GM21737 (cell line): ENCODE measurements around the gene FAM83G.

Source experiments
- ATAC-seq: cut with Tn5 transposase; IDR thresholded peaks from one replicate; pipeline ENCODE4 v1.9.1; 2021; ENCODE audit warnings: mild to moderate bottlenecking, moderate library complexity; ENCODE audit not compliant: unreplicated experiment

FAM83G gene

GRCh38 chr17:18993905-18994526, 10.5 kb downstream of the FAM83G start:
- ATAC-seq: no peak

- ATAC-seq: no peak
Measured at GRCh38 chr17:18992454-18993130, 12.0 kb downstream of the FAM83G start.

GRCh38 chr17:18991531-18992315, 12.8 kb downstream of the FAM83G start:
- no peak for ATAC-seq

DNA sequence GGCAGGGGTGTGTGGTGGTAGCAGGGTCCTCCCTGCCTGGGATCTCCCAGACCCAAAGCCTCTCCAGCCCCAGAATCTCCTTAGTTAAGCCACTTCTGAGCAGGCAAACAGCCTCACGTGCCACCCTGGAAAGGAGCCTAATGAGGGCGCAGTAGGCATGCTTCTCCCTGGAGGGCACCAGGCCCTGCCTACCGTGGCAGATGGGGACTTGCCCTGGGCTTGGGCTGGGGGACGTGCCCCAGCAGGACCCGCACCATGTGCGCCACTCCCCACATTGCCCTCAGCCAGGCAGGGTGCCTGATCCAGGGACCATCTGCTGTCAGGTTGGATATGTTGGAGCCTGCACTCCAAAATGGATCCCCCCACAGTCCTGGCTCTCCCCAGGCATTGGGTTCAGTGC, 14.2 kb downstream of the FAM83G start:
- no peak for ATAC-seq

DNA sequence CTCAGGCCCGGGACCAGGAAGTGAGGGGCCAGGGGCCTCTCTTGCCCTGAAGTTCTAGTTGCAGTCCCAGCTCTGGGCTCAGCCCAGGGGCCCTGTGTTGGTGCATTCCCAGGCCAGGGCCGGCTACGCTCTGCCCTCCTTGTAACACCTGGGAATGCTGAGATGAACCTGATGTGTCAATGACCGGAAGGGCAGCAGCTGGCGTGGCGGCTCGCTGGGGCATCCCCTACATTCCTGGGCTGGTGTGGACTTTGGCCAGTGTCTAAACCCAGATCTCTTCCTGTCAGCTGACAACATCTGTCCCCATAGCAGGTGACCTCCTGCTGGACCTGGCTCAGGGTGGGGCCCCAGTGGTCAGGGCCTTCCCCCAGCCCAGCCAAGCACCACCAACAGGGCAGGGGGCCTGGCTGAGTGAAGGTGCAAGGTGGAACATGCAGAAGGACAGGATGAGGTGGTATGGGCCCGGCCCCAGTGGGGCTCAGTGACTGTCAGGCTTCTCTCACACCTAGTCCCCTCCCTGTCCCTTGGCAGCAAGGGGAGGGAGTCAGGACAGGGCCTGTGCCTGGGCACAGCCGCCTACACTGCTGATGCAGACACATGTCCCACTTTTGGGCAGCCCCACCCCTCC, 15.9 kb downstream of the FAM83G start:
- ATAC-seq: no peak

GRCh38 chr17:18987862-18988545, 16.6 kb downstream of the FAM83G start:
- ATAC-seq: no peak

GRCh38 chr17:18987230-18987610, 17.3 kb downstream of the FAM83G start:
- ATAC-seq: no peak

- no peak for ATAC-seq
Measured at GRCh38 chr17:18986541-18987229, 17.9 kb downstream of the FAM83G start.

DNA sequence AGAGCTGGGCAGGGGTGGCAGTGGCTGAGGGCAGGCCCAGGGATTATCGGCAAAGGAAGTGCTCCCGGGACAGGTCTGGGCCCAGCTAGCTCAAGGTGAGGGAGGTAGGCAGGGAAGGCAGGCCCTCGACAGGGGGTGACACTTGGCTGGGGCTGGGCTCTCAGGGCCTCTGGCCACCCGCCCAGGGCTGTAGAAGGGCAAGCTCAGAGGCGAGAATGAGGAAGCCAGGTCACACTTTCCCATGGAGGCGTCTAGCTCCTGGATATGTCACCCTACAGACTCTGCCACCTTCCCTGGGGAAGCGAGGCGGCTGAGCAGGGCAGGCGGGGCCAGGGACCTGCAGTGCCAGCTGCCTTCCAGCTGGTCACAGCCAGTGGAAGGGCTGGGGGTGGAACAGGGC, 19.1 kb downstream of the FAM83G start:
- no peak for ATAC-seq

GRCh38 chr17:18984273-18985114, 20.1 kb downstream of the FAM83G start:
- ATAC-seq: no peak

- ATAC-seq: no peak
Measured at GRCh38 chr17:18981642-18982424, 22.7 kb downstream of the FAM83G start.

- ATAC-seq: no peak
Measured at GRCh38 chr17:18981335-18981641, 23.3 kb downstream of the FAM83G start.

DNA sequence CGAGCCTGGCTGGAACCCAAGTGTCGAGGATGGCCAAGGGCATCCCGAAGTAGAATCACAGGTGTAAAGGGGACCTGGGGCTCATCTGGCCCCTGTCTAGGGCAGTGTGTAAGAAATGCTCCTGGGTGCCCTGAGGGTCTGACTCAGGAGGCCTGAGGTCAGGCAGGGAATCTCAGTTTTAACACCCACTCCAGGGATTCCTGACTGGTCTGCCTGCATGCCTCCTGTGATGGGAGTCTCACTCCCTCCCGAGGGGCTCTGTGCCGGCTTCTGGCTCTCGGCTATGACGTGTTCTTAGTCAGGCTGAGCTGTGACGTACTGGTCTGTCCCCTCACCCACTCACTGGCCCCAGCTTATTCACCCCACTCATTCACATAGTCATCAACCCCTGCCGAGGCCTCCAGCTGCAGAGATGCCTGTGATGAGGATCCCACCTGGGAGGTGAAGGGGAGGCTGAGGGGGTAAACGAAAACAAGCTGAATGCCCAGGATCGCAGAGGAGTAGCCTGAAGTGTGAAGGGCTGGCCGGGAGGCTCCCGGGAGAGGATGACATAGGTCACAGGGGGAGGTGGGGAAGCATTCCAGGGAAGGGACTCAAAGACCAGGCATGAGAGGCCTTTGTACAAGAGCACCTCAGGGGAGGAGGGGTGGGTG, 23.8 kb downstream of the FAM83G start:
- no peak for ATAC-seq

- no peak for ATAC-seq
Measured at GRCh38 chr17:18978655-18979054, 25.9 kb downstream of the FAM83G start.

DNA sequence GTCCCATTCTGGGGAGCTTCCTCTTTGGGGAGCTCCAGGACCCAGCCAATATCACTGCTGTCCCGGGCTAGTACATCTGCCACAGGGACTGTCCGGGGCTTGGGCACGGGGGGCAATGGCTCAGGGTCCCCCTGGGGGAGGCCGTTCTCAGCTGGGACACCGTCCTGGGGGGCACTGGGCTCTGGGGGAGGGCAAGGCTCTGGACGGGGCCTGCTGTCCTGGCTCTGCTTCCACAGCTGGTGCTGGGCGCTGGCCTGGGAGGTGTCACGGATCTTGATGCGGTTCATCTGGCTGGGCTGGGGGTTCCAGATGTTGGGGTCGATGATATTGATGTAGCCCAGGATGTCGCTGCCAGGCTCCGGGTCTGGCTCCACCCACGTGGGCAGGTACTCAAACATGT, 26.5 kb downstream of the FAM83G start:
- ATAC-seq: no peak

- ATAC-seq: no peak
Measured at GRCh38 chr17:18977646-18978045, 26.9 kb downstream of the FAM83G start.

- no peak for ATAC-seq
Measured at GRCh38 chr17:18977021-18977420, 27.5 kb downstream of the FAM83G start.

- no peak for ATAC-seq
Measured at GRCh38 chr17:18976201-18976600, 28.4 kb downstream of the FAM83G start.
